Fibroblast of skin of back (primary cell): ENCODE measurements around the gene SLC9A9.

Source experiments
- DNase-seq: peaks from one replicate; pipeline ENCODE4 v3.0.0-alpha.2; 2013

SLC9A9 gene

GRCh38 chr3:143348486-143349327 is 499.6 kb downstream of the SLC9A9 start:
- no peak for DNase-seq

GRCh38 chr3:143344516-143345165 is 503.6 kb downstream of the SLC9A9 start:
- DNase-seq: no peak

- no peak for DNase-seq
These were observed 504.3 kb downstream of the SLC9A9 start for GRCh38 chr3:143343944-143344343.

- DNase-seq: no peak
These were observed 505.2 kb downstream of the SLC9A9 start for GRCh38 chr3:143343031-143343430.

GRCh38 chr3:143339451-143339850 is 508.8 kb downstream of the SLC9A9 start:
- DNase-seq: peak; percentile 14

GRCh38 chr3:143337387-143337786 is 510.9 kb downstream of the SLC9A9 start:
- DNase-seq: peak; percentile 89

GRCh38 chr3:143334231-143334630 is 514.0 kb downstream of the SLC9A9 start:
- no peak for DNase-seq

- no peak for DNase-seq
These were observed 514.9 kb downstream of the SLC9A9 start for GRCh38 chr3:143333367-143333766.

- peak; percentile 66 for DNase-seq
These were observed 516.2 kb downstream of the SLC9A9 start for GRCh38 chr3:143332026-143332425.

- peak; percentile 56 for DNase-seq
These were observed 516.9 kb downstream of the SLC9A9 start for GRCh38 chr3:143331350-143331749.

GRCh38 chr3:143330296-143330868 is 517.9 kb downstream of the SLC9A9 start:
- DNase-seq: no peak

- no peak for DNase-seq
These were observed 518.6 kb downstream of the SLC9A9 start for GRCh38 chr3:143329567-143330211.

GRCh38 chr3:143328451-143328850 is 519.8 kb downstream of the SLC9A9 start:
- DNase-seq: no peak

GRCh38 chr3:143326983-143327778 is 521.1 kb downstream of the SLC9A9 start:
- DNase-seq: no peak

- DNase-seq: no peak
These were observed 527.1 kb downstream of the SLC9A9 start for GRCh38 chr3:143321058-143321769.

- no peak for DNase-seq
These were observed 532.5 kb downstream of the SLC9A9 start for GRCh38 chr3:143315766-143316165.

- no peak for DNase-seq
These were observed 533.8 kb downstream of the SLC9A9 start for GRCh38 chr3:143314251-143315093.

- DNase-seq: no peak
These were observed 534.4 kb downstream of the SLC9A9 start for GRCh38 chr3:143313893-143314188.

GRCh38 chr3:143313025-143313892 is 535.0 kb downstream of the SLC9A9 start:
- DNase-seq: no peak

- no peak for DNase-seq
These were observed 537.2 kb downstream of the SLC9A9 start for GRCh38 chr3:143311096-143311495.
